ENCODE results near the gene NF2.

GRCh38 chr22:29628996-29629902 is 25.8 kb downstream of the NF2 start:
- TF ChIP-seq CTCF (IDR thresholded peaks at IDR 0.05) (no peak), POLR2A (IDR thresholded peaks at IDR 0.05) (no peak)

All from testis (tissue), 2 donors.